HepG2 (cell line): Measurements from ENCODE around the gene STARD13. TPM values are rescaled to one million over a fixed set of nuclear protein-coding genes. Genes with fewer than 3 reads are reported as not detected.

Experiments
- ESRRA ChIP-seq: sonication (generic); formaldehyde crosslinking; IDR thresholded peaks from 2 replicates; pipeline ENCODE4 v1.5.1; 2020; ENCODE audit warnings: mild to moderate bottlenecking, low read depth, missing genetic modification reagents
- ETV5 ChIP-seq: IDR thresholded peaks from 2 replicates; pipeline ENCODE4 v1.6.1; 2018; ENCODE audit warnings: missing biosample characterization, missing genetic modification reagents, inconsistent platforms, borderline replicate concordance
- ETV6 ChIP-seq: sonication (generic); formaldehyde crosslinking; conservative IDR thresholded peaks from 2 replicates; pipeline ENCODE4 v1.4.0; 2020; ENCODE audit warnings: missing genetic modification reagents
- GZF1 ChIP-seq: sonication (generic); formaldehyde crosslinking; IDR thresholded peaks from 2 replicates; pipeline ENCODE4 v1.5.1; 2020; ENCODE audit warnings: mild to moderate bottlenecking, missing genetic modification reagents
- KDM6A ChIP-seq: IDR thresholded peaks from 2 replicates; pipeline ENCODE4 v1.6.1; 2016; ENCODE audit warnings: low read depth
- KLF15 ChIP-seq: sonication (generic); formaldehyde crosslinking; IDR thresholded peaks from 2 replicates; pipeline ENCODE4 v1.8.1; 2023; ENCODE audit warnings: borderline replicate concordance, mild to moderate bottlenecking, inconsistent platforms, missing genetic modification reagents, mixed read lengths
- MATR3 ChIP-seq: sonication (generic); formaldehyde crosslinking; IDR thresholded peaks from 2 replicates; pipeline ENCODE4 v1.4.0; 2020; ENCODE audit warnings: missing genetic modification reagents
- PAWR ChIP-seq: sonication (generic); formaldehyde crosslinking; IDR thresholded peaks from 2 replicates; pipeline ENCODE4 v1.4.0; 2020; ENCODE audit warnings: missing genetic modification reagents, mild to moderate bottlenecking, borderline replicate concordance
- PCBP1 ChIP-seq: fragments of 200-400 bp; formaldehyde crosslinking; IDR thresholded peaks from 2 replicates; pipeline ENCODE4 v1.6.1; 2017; ENCODE audit warnings: mild to moderate bottlenecking, low read depth, low read length, borderline replicate concordance
- PHF5A ChIP-seq: IDR thresholded peaks from one replicate; pipeline ENCODE4 v1.6.1; 2018; ENCODE audit warnings: low read depth, missing genetic modification reagents; ENCODE audit not compliant: unreplicated experiment
- SETDB1 ChIP-seq: sonication (generic); formaldehyde crosslinking; IDR thresholded peaks from 2 replicates; pipeline ENCODE4 v1.5.1; 2020; ENCODE audit warnings: missing genetic modification reagents, mild to moderate bottlenecking, borderline replicate concordance
- TFAP4 ChIP-seq: sonication (generic); IDR thresholded peaks from 2 replicates; pipeline ENCODE4 v1.6.1; 2016; ENCODE audit warnings: low read depth, borderline replicate concordance
- THAP9 ChIP-seq: sonication (generic); formaldehyde crosslinking; IDR thresholded peaks from 2 replicates; pipeline ENCODE4; 2020; ENCODE audit warnings: missing genetic modification reagents, mild to moderate bottlenecking, borderline replicate concordance
- TRAFD1 ChIP-seq: sonication (generic); formaldehyde crosslinking; IDR thresholded peaks from 2 replicates; pipeline ENCODE4 v1.5.1; 2020; ENCODE audit warnings: missing genetic modification reagents, mild to moderate bottlenecking, borderline replicate concordance
- U2AF1 ChIP-seq: fragments of 200-400 bp; formaldehyde crosslinking; optimal IDR thresholded peaks from 2 replicates; pipeline ENCODE3; 2017; ENCODE audit warnings: mild to moderate bottlenecking, low read depth, low read length
- ZNF101 ChIP-seq: sonication (generic); formaldehyde crosslinking; IDR thresholded peaks from 2 replicates; pipeline ENCODE4 v1.4.0; 2020; ENCODE audit warnings: mild to moderate bottlenecking, low read depth, missing genetic modification reagents, borderline replicate concordance
- ZNF180 ChIP-seq: sonication (generic); formaldehyde crosslinking; IDR thresholded peaks from 2 replicates; pipeline ENCODE4 v1.4.0; 2020; ENCODE audit warnings: low read depth, missing genetic modification reagents, borderline replicate concordance
- ZNF253 ChIP-seq: sonication (generic); formaldehyde crosslinking; IDR thresholded peaks from 2 replicates; pipeline ENCODE4 v1.8.0; 2022; ENCODE audit warnings: mild to moderate bottlenecking, missing genetic modification reagents, borderline replicate concordance
- ZNF260 ChIP-seq: sonication (generic); formaldehyde crosslinking; IDR thresholded peaks from 2 replicates; pipeline ENCODE4 v1.4.0; 2020; ENCODE audit warnings: missing genetic modification reagents, low read depth, mild to moderate bottlenecking, borderline replicate concordance
- ZNF333 ChIP-seq: sonication (generic); formaldehyde crosslinking; IDR thresholded peaks from 2 replicates; pipeline ENCODE4 v1.4.0; 2020; ENCODE audit warnings: mild to moderate bottlenecking, missing genetic modification reagents, borderline replicate concordance
- ZNF430 ChIP-seq: sonication (generic); formaldehyde crosslinking; IDR thresholded peaks from 2 replicates; pipeline ENCODE4 v1.9.0; 2021; ENCODE audit warnings: mild to moderate bottlenecking, missing genetic modification reagents
- ZNF496 ChIP-seq: sonication (generic); formaldehyde crosslinking; IDR thresholded peaks from 2 replicates; pipeline ENCODE4 v1.8.1; 2023; ENCODE audit warnings: mild to moderate bottlenecking, moderate library complexity, missing genetic modification reagents; ENCODE audit not compliant: insufficient replicate concordance
- ZNF546 ChIP-seq: sonication (generic); formaldehyde crosslinking; conservative IDR thresholded peaks from 2 replicates; pipeline ENCODE4 v1.8.1; 2023; ENCODE audit warnings: mild to moderate bottlenecking, missing genetic modification reagents
- ZNF552 ChIP-seq: sonication (generic); formaldehyde crosslinking; IDR thresholded peaks from 2 replicates; pipeline ENCODE4 v1.9.0; 2022; ENCODE audit warnings: missing genetic modification reagents, mild to moderate bottlenecking, borderline replicate concordance
- ZSCAN9 ChIP-seq: IDR thresholded peaks from 2 replicates; pipeline ENCODE4 v1.6.1; 2016; ENCODE audit warnings: borderline replicate concordance
- polyA plus RNA-seq, 8 experiments: library from polyadenylated mRNA; depleted of rRNA in 3 of 8; stranded (reverse) in 7 of 8; unstranded in 1 of 8; fragments of >200 nt; fragmentation: Illumina TruSeq in 4 of 8; extraction: Trizol in 4 of 8; gene quantifications; 2 replicates each; pipeline versions ENCODE4 v1.2.1 to v1.2.3, GENCODE V29; 2011 to 2016; ENCODE audit warnings: low read depth in 4 of 8, missing spikeins in 1 of 8, mixed read lengths in 1 of 8; ENCODE audit not compliant: insufficient read depth in 1 of 8
- total RNA-seq, 5 experiments: library from RNA; depleted of rRNA; stranded (reverse); fragments of >200 nt; fragmentation: Illumina TruSeq; extraction: Trizol; gene quantifications; 2 replicates each; pipeline ENCODE4 v1.2.3, GENCODE V29; 2016; ENCODE audit warnings: low read depth in 1 of 5

The STARD13 gene
- total and polyA plus RNA-seq, 2 of the 13 experiments (the other 11 are each of a cell fraction or from before 2014, with no cell fraction given) = 12.8 to 14.3 TPM

GRCh38 chr13:33125821-33126570 is 159.6 kb downstream of the STARD13 start (continued):
- TF ChIP-seq THAP9 (CRISPR knock-in tag) = peak; percentile 43; the same call in 1 of the 2 replicates
- TF ChIP-seq ZSCAN9 (CRISPR knock-in tag) = peak; percentile 40; the same call in 1 of the 2 replicates
- TF ChIP-seq ZNF546 (CRISPR knock-in tag) = no peak
- no peak for TF ChIP-seq ZNF260 (CRISPR knock-in tag)
- no peak for TF ChIP-seq KLF15 (CRISPR knock-in tag)
- no peak for TF ChIP-seq TRAFD1 (CRISPR knock-in tag)
- TF ChIP-seq KDM6A (CRISPR knock-in tag) = peak; percentile 87
- TF ChIP-seq ZNF180 (CRISPR knock-in tag) = no peak
- TF ChIP-seq PAWR (CRISPR knock-in tag) = no peak
- TF ChIP-seq SETDB1 (CRISPR knock-in tag) = no peak
- no peak for TF ChIP-seq MATR3 (CRISPR knock-in tag)
- TF ChIP-seq ZNF552 (CRISPR knock-in tag) = no peak
- no peak for TF ChIP-seq PHF5A (CRISPR knock-in tag)
- no peak for TF ChIP-seq GZF1 (CRISPR knock-in tag)
- TF ChIP-seq PCBP1 = no peak
- peak; percentile 81 for TF ChIP-seq TFAP4
- no peak for TF ChIP-seq U2AF1
- TF ChIP-seq ESRRA (CRISPR knock-in tag) = peak; percentile 95
- TF ChIP-seq ZNF430 = peak; percentile 67; the same call in 1 of the 2 replicates
- no peak for TF ChIP-seq ETV6
- no peak for TF ChIP-seq ZNF101
- no peak for TF ChIP-seq ZNF253 (CRISPR knock-in tag)
- TF ChIP-seq ETV5 (CRISPR knock-in tag) = peak; percentile 72; the same call in 1 of the 2 replicates
- no peak for TF ChIP-seq ZNF333 (CRISPR knock-in tag)
- no peak for TF ChIP-seq ZNF496
